ENCODE results near the gene BLID. TPM values are rescaled to one million over a fixed set of nuclear protein-coding genes. Genes with fewer than 3 reads are reported as not detected.
A peak's percentile ranks its signal among the peaks of the same experiment; 100 is the strongest.

Gene BLID, protein sequence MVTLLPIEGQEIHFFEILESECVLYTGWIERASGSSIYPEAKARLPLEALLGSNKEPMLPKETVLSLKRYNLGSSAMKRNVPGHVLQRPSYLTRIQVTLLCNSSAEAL
- 8.0 and 9.9 TPM in 2 replicates for total RNA-seq (2014; rRNA removed)
- 0.67 TPM for polyA plus RNA-seq (2012)

DNA sequence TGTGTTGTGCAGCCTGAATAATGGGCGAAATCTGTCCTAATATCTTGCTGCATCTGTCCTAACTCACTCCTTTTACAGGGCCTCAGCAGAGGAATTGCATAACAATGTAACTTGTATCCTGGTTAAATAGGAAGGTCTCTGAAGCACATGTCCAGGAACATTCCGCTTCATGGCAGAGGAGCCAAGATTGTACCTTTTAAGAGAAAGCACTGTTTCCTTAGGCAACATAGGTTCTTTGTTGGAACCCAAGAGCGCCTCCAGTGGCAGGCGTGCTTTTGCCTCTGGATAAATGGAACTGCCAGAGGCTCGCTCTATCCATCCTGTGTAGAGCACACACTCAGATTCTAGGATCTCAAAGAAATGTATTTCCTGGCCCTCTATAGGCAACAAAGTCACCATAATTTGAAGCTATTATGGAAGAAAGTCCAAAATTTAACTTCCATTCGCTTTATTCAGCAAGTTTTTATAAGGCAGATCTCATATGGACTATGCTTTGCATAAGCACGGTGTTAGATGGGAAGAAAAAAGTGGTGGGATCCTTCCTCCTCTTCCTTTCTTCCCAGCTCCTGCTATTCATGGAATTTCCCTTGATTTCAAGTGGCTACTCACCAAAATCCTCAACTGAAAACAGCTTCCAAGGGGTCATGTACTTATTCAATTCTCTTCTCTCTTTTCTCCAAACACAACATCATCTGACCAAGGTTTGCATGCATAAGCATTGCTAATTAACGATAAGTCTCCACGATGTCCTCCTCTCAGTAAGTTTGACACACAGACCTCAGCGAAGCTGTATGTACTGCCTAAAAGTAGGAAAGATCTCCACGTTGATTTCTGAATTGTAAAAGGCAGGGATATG, at the start of gene BLID:
BLID (minus strand) TSS at position 692 of the 856 bp plus-strand sequence; CDS start at position 399, 293 bp downstream.
- no peak for DNase-seq (ENCODE audit: low read depth)

DNA sequence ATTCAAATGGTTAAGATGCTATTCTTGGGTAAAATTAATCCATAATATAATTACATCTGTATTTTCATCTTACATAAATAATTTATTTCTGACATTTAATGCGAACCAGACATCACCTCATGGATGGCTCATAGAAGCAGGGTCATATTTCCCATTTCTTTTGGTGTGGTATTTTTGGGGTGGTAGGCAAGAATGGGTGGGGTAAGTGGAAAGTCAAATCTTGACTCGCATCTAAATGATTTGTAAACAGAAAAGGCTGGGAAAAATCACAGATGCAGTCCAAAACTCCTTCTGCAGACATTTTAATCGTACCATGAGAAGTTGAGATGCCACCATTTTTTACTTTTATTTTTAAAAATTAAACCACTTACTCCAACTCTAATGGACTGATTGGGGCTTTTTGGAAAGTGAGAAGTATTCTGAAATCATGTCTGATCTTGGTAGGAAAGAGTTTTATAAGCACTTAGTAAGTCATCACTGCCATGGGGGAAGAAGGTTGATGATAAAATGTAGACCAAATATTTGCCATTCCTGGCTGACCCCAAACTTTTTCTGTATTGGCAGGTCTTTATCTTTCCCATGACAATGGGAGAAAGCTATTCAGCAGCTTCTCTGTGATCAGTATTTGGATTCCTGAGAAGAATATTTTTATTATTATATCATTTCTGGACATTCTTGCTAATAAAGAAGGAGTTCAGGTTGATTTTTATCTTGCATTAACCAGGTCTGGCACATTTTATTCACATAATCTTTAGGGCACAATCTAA, 47.2 kb upstream of the BLID start:
- DNase-seq (ENCODE audit: low read depth): no peak

DNA sequence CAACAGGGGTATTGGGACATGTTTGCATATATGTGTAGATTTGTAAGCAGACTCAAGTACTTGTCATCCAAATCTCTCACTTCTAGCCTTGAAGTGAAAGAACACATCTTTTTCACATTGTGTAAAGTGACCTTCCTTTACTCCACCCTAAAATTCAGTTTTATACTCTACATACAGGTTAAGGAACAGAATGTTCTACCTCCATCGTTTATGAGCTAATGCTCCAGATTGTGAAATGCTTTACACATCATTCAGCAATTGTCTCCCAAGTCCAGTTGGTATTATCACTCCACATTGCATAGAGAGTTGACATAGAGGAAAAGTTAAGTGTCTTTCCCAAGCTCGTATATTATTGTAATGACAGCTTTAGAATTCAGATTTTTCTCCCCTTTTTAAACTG, 46.1 kb upstream of the BLID start:
- DNase-seq (ENCODE audit: low read depth): peak; percentile 88

DNA sequence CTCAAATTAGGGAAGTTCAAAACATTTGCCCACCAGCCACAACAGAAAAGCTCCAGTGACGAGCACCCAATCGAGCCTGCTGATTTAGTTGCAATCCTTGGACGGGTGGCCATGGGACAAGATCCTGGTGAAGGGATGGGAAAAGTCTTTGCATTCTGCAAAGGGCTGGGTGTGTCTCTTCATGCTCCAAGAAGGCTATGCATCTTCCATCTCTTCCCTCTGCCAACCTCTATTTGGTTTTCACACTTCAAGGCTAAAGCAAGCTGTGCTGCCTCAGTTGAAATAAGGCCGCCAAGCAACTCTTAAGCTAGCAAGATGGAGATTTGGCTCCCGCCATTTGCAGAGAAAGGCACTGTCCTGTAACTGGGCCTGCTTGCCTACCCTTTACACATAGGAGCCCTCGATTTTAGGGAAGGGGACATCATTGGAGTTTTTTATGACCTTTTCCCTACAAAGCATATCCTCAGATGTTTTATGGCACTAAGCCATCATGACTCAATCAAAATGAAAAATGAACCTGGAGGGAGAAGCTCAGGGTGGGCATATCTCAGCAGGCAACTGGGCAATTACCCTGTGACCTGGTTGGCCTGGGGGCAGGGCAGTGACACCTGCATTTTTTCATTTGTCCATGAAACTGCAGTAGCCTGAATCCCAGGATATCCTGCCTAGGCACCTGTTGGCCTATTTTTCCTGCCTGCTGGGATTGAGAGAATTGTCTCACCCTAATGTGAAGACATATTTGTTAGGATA, 45.0 kb upstream of the BLID start:
- DNase-seq (ENCODE audit: low read depth): no peak

DNA sequence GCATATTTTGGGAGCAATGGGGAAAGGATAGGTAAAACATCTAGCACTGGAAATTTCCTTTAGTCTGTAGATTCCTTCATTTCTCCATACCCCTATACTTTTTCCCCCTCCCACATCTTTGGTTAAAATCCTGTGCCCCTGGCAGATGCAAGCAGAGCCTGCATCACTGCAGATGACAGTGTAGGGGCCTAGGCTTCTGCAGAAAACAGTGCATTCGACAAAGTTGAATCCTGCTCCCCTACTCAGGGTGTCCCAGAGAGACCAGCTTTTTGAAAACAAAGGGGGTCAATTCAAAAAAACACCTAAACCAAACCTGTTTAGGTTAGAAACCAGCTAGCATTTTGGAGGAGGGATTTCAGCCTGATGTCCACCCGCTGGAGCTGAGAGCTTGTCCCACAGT, 43.8 kb upstream of the BLID start:
- DNase-seq (ENCODE audit: low read depth): no peak

DNA sequence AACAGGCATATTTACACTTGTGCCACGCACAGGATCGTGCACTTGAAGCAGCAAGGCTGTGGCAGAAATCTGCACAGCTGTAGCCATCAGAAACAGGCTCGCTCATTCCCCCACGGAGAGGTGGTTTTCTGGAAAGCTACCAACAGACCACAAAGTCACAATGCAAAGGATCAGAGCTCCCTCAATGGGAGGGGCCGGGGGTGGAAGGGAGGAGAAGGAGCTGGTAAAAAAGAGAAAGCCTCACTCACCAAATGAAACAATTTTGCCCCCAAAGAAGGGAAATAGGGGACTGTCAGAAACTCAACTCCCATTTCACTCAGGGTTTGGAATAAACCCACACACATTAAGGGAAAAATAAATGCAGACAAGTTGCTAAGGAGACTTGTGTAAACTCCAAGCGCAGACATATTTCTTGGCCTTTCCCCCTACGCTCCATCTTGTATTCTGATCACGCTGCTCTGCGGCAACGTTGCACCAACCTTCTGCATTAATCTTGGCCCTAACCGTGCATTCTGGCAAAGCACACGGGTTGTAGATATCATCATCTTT, 43.2 kb upstream of the BLID start:
- peak; percentile 91 for DNase-seq (ENCODE audit: low read depth)

DNA sequence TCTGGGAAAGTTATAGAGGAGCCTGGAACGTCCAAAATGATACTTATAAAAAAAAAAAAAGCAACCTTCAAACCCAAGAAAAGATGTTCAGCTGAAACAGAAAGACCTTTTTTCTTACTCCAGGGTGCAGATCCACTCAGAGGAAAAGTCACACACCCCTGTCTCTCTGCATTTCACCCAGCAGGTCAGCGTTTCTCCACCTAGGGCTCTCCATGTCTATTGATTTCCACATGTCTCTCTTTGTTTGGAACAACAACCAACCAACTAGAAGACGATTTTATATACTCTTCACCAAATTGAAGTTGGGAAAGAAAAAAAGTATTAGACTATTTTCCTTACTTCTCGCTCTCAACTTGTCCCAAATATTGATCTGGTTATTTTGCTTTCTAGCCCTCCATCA, 42.2 kb upstream of the BLID start:
- no peak for DNase-seq (ENCODE audit: low read depth)

DNA sequence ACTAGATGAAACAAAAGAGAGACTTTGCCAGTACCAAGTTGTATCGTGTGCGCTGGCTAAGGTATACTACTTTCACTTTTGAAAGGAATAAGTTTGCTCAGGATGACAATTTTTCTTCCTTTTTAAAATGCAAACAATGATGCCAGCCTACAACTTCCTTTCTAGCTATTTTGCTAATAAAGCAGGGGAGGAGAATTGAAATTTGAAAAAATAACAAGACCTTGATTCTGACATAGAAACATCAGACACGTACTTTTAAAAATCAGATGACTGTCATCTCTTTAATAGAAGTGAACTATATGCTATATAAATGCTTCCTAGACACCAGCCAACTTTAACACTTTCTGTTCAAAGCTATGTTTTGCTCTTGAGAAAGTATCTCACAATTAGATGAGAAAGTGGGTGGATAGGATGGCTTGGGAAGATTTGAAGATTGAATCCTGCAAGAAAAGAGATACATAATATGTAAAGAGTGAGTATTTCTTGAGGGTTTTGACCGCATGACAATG, 41.7 kb upstream of the BLID start:
- DNase-seq (ENCODE audit: low read depth): no peak

DNA sequence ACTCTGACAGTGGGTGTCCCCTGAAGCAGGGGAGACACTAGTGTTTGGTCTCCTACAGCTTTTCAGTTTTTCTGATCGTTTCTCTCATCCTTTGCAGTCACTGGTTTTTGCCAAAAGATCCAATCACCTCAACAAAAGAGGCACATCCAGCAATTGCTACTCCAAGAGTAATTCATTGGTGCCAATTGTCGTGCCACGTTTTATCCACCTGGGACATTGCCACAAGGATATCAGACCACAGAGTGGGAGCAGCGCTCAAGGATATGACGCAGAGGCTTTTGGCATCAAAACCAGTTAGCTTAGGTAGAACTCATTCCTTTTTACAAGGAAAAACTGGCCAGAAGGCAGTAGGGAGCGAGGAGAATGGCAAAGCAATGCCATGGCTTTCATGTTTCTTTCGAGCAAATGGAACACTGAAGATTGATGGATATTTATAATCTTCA, 40.9 kb upstream of the BLID start:
- DNase-seq (ENCODE audit: low read depth): peak; percentile 98

DNA sequence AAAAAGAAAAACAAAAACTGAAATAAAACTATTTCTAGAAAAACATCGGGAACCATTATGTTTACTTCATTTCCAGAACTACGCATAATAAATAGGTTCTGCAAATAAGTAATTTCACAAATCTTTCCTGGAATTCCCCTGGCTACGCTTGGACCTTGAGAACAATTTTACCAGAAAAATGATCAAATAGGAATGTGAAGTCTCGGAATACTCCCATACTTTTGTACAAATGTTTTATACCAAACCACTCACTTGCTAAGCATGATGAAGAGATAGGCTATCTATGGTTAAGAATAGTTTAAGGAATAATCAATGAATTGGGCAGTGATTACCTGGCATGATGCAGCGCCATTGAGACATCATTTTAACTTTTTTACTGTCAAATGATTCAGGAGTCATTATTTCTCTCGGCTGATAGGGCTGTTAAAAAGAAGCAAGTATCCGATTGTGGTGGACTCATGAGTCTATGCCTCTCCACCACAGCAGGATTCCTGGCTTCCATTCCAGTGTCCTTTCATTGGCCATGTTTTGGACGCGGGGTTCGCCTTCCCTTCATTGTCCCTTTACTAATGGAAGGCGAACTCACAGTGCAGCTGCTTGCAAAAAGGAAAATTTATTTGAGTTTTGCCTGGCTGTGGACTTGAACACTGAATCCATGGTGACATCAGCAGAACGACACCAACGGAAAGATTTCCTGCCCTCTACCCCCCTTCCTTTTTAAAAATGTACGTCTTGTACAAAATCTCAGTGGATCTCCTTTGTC, 39.9 kb upstream of the BLID start:
- DNase-seq (ENCODE audit: low read depth): peak; percentile 72

DNA sequence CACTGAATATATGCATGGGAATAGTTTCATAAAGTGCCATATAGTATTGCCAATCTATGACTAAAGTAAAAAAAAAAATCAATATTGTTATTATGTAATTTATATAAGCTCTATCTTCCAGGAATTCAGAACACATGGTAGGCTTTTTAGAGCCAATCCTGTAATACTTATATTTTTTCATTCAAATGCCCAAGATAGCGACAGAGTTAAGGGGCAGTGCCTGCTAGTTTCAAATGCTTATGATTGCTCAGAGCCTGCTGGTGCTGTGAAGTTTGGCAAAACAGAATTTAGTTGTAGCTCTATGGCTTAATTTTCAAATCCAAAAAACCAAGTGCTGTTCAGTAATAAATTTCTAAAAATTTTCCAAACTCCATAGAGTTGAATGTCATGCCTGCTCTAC, 39.0 kb upstream of the BLID start:
- DNase-seq (ENCODE audit: low read depth): no peak

DNA sequence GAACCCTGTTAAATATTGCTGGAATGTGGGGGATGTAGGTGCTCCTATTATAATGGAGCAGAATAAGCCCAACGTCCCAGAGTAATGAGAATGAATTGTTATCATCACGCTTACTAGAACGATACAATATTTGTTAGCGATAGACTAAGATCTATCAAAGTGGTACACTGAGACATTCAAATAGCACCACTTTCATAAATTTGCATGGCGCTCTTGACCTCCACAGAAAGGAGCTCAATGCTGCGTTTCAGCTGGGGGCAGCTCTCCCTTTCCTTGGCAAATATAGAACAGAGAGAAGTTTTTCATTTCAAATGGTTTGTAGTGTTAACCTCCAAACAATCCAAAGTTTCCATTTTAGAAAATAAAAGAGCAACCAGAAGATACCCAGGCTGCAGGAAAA, 38.2 kb upstream of the BLID start:
- no peak for DNase-seq (ENCODE audit: low read depth)

DNA sequence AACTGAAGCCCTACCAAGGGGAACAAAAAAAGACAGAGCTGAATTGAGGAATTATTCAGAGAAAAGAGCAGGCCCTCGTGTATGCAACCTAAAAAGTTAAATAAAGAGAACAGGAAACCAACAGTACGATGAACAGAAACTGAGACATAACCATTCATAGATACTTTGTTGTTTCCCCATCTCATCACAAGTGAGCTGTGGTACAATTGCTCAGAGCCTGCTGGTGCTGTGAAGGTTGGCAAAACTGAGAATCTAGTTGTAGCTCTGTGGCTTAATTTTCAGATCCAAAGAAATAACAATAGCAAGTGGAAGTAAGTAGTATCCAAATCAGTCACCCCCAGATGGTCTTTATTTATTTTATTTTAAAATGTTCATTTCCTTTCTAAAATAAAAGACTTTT, 37.7 kb upstream of the BLID start:
- no peak for DNase-seq (ENCODE audit: low read depth)

DNA sequence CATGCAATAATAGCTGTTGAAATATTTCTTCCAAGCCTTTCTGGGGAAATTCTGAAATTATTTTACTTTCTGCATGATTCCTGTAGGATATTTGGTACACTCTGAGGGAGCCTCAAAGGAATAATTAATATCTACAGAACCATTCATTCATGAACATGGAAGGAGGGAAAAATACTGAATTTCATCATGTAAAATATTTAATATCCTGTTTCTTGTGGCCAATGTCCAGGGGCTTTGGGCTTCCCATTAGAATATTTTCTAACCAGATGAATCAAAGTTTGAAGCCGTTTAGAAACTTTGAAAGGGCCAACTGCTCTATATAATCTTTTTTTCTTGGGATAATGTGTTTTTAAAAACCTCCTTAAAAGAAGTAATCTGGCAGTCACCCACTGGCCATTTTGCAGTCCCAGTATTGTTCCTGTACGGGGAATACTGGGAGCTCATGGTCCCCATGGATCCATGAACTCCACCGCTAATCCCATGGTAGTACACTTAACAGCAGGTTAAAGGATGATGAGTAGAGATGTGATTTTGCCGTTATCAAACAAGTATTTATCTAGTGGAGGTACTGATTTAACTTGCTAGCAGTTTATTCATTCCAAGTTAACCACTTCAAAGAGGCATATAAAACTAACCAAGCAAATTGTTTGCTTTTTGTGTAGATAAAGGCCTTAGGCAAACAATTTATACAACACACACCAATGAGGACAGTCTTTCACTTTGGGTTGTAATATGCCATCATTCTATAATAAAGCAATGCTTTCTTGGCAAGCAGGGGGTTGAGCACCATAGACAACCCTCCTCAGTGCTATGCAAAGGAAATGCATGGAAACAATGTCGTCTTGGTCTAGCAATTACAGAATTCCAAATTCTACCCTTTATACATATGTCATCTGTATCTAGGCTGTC, 34.5 kb upstream of the BLID start:
- no peak for DNase-seq (ENCODE audit: low read depth)

DNA sequence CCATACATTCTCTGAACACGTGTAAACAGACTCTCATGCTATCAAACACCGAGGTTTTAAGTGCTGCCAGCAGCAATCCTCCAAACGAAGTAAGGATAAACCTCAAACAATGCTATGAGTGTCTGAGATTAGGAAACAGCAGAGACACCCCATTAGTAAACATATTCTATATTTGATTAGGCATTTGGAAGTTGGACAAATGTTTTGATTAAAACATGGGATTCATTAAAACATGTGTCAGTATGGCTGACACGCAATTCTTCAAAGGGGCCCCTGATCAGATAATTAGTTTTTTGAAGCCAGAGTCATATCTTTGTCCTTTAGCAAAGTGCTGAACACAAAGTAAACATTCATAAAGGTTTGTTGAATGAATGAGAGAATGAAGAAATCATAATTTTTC, 33.2 kb upstream of the BLID start:
- no peak for DNase-seq (ENCODE audit: low read depth)

DNA sequence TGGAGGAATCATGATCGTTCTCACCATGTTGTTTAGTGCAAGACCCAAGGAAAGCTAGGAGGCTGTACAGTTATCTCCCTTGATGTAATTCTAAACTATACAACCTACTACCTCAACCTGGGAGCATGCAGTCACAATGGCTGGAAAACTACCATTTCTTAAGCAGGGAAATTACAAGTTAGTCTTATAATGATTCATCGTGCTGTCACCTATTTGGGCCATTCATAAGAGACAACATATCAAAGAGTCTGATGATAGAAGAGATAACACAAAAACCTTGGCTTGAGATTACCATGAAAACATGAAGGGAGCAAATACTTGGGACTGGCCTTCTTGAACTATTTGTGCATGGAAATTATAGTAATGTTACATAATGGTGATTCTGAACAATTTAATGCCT, 30.5 kb upstream of the BLID start:
- DNase-seq (ENCODE audit: low read depth): no peak

DNA sequence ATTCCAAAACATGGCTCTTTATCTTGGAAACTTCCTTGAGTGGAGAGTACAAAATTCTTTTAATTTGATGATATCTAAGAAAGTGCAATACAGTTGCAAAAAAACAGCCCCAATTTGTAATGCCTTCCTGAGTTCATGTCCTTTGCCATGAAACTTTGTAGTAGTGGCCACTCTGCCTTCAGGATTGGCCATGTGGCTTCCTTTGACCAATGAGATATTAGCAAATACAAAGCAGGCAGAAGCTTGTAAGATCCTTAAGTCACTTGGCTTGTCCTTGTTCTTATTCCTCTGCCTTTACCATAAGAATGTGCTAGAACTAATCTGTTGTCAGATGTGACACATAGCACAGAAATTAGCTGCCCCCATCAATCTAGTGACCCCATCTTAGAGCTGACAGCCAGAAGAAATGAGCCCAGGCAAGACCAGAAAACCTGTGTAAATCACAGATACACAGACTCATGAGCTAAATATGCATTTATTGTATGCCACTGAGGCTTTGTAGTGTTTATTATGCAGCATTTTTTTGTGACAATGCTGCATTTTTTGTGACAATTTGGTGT, 29.8 kb upstream of the BLID start:
- DNase-seq (ENCODE audit: low read depth): no peak

DNA sequence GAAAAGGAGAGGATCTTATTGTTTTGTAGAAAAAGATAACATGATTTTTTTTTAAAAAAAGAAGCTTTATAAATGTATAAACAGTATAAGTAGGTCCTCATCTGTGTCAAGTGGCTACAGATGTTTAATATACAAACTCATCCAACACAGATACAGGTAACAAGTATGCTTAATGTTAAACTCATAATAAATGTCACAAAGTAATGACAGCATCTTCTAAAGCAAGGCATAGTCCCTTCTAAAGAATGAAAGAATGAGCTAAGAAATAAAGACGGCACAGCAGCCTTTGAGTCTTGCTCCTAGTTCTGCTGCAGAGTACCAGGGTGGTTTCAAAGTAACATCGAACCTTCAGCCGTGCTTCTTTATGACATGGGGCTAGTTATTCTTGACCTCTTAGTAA, 28.7 kb upstream of the BLID start:
- no peak for DNase-seq (ENCODE audit: low read depth)

DNA sequence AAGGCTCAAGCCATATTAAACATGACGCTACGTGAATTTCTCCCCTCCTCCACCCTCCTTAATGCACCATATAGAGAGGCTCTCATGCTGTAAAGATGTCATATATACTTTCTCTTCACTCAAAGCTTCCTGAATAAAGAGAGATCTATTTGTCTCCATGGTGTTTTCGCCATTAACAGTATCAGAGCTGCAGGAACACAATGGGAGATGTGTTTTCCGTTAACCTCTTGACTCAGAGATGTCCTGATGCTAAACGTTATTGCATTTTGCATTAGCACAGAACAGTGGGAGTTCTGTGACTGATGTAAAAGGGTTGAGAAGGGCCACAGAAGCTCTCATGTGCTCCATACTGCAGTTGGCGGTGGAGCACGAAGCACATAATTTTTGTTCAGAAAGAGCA, 25.7 kb upstream of the BLID start:
- no peak for DNase-seq (ENCODE audit: low read depth)

Measured in LHCN-M2 (cell line).